Putamen (tissue), 1 donor: ENCODE measurements around the gene MYO1A.
"Not testable (repeated sequence)": the region's sequence is repeated elsewhere in the genome, so short reads cannot be mapped to it uniquely, and the experiment has no call there.

Experiments used
- DNase-seq: peaks from one replicate; pipeline ENCODE4 v3.0.0-alpha.2; 2016; ENCODE audit warnings: low spot score

MYO1A gene

DNA sequence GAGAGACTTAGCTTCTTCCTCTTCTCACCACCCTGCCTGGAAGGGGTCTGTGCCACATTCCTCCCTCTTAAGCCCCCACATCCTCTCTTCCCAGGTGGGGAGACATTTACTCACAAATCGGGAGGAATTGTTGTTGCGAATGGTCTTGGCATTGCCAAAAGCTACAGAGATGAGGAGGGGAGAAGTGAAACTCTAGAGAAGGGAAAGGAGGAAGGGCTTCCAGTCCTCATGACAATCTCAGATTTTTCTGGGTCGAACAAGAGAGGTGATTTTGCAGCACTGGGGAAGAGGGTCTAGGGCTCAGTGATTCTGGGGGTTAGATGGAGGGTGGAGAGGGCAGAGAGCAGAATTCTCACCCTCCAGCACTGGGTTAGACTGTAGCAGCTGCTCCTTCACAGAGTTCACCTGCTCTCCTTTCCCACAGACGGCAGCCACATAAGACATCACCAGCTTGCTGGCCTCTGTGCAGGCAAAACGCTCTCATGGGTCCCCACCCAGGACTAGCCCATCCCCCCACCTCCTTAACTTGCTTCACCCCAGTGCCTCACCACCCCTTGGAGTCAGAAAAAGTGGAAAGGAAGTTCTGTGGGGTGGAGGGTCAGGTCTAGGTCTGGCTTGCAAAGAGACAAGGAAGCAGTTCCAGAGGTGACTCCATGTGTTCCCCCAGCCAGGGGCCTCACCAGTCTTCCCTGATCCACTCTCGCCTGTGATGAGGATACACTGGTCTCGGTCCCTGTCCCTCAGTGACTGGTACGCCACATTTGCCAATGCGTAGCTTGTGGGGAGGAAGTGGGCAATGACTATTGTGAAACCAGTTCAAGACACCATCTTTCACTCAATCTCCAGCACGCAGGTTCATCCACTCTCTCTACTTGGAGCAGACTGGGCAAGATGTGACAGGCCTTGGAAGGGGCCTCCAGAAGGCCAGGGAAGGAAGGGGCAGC is 2.7 kb downstream of the MYO1A start:
- no peak for DNase-seq

GRCh38 chr12:57046086-57046791 is 3.7 kb downstream of the MYO1A start:
- DNase-seq, result no peak

GRCh38 chr12:57044889-57045288 is 5.0 kb downstream of the MYO1A start:
- no peak for DNase-seq

DNA sequence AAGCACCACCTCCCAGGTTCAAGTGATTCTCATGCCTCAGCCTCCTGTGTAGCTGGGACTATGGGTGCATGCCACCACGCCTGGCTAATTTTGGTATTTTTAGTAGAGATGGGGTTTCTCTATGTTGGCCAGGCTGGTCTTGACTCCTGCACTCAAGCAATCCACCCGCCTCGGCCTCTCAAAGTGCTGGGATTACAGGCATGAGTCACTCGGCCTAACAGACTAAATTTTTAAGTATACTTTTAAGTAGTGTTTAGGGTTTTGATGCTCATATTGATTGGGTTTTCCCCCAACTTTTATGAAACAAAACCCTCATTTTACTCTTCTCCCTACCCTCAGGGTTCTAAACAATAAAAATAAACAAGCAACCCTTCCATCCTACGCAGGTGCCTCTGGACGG is 5.5 kb downstream of the MYO1A start:
- DNase-seq, result no peak

DNA sequence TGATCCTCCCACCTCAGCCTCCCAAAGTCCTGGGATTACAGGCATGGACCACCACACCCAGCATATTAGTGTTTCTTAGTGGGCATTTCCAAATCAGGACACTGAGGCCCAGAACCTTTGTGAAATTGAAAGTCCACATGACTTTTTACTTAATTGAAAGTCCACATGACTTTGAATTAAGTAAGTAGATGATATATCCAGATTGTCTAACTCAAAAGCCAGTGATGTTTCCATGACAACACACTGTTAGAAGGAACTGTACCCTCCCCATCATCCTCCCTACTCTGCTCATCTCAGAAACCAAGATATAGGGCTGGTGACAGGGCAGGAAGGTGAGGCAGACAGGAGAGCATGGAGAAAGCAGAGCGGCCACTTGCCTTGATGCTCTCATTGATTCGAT is 7.2 kb downstream of the MYO1A start:
- no peak for DNase-seq

- DNase-seq, result no peak
These were observed 9.2 kb downstream of the MYO1A start for GRCh38 chr12:57040750-57041149.

DNA sequence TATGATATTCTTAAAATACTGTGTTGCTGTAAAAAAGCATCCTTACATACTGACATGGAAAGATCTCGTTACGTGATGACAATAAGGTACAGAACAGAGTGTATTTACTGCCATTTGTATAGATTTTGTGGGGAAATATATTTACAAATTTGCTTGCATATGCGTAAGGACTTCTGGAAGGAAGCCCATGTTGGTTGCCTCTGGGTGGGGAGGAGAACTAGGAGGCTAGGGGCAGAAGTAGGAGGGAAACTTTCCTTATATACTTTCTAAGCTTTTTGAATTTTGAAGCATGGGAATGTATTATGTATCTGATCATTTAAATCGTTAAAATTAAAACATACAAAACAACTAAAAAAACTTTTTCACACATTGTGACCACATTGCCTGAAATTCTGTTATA is 9.7 kb downstream of the MYO1A start:
- DNase-seq, result no peak

- DNase-seq, result no peak
These were observed 10.7 kb downstream of the MYO1A start for GRCh38 chr12:57039016-57039798.

DNA sequence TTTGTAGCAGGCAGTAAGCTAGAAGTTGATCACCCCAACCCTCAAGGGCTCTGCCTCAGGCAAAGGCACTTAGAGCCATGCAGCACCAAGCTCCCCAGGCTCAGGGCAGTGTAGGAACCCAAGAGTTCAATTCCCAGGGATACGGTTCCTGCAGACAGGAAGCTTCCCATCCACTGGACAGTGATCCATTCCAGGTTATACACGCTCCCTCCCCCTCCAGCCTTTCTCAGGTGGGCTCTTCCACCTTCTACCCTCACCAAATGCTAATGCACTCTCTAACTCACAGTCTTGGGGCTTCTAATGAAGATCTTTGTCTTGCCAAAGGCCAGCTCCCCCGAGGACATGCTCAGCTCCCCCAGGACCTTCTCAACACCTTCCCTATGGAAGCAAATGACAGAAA is 12.7 kb downstream of the MYO1A start:
- no peak for DNase-seq

DNA sequence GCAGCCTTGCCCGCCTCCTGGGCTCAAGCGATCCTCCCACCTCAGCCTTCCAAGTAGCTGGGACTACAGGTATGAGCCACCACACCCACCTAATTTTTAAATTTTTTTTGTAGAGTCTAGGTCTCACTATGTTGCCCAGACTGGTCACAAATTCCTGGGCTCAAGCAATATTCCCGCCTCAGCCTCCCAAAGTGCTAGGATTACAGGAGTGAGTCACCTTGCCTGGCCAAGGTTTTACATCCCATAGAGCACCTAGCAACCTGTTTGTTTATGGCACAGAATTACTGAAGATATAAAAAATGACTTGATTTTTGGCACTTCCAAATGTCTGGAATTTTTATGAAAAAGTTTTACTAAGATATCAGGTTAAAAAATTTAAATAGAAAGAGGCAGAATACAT is 16.5 kb downstream of the MYO1A start:
- DNase-seq, result no peak

GRCh38 chr12:57031789-57032188 is 18.1 kb downstream of the MYO1A start:
- DNase-seq, result no peak

DNA sequence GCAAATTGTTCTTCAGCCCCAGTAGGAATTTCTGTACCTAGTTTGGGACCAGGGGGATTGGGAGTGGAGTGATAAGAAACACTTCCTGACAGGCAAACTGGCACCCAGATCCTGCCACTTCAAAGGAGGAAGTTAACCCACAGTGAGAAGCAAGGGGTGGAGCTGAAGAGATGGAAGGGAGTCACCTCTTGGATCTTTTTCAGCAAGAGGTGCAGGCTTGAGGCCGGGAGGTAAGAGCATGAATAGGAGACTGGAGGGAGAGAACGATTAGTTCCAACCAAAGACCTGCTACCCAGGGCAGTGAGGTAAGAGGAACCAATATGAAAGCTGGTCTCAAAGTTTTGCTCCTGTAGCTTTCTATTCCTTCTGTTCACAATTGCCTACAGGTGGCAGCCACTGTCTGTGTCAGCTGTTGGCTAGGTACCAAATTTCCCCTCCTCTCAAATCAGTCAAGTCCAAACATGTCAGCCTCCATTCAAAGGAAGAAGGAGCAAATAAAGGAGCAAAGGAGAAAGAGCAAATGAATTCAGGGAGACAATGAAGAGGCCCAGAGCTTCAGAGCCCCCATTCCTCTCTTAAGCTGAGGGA is 18.7 kb downstream of the MYO1A start:
- no peak for DNase-seq

DNA sequence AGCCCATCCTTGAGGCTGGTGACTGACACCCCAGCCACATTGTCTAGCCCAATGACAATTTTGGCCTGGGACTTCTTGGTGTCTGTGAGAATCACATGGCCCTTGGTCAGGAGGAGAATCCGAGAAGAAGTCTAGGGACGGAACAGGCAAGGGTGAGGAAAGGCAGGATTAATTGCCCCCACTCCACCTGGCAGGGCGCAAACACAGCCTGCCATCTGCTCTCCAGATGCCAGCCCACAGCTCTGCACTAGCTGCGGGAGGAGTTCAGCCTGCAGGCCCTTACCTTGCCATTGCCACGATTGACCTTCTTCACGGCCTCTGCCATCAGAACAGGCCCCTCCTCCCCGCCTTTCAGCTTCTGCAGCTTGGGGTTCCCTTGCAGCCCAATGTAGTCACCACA is 20.5 kb downstream of the MYO1A start:
- no peak for DNase-seq

DNA sequence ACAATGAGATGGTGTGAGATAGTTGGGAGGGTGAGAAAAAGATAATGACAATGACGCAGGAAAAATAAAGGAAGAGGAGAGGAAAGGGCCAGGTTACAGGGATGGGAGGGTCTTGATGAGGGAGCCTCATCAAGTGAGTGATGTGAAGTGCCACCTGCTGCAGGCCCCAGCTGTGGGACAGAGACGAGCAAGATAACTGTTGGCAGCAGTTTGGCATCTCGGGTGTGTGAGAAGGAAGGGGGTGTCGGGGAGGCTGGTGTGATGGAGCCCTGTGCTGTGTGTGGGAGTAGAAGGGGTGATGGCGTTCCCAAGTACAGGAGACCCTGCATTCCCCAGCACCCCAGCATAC is 22.1 kb downstream of the MYO1A start:
- DNase-seq, result no peak

GRCh38 chr12:57027011-57027804 is 22.7 kb downstream of the MYO1A start:
- no peak for DNase-seq

GRCh38 chr12:57025196-57025595 is 24.7 kb downstream of the MYO1A start:
- no peak for DNase-seq

DNA sequence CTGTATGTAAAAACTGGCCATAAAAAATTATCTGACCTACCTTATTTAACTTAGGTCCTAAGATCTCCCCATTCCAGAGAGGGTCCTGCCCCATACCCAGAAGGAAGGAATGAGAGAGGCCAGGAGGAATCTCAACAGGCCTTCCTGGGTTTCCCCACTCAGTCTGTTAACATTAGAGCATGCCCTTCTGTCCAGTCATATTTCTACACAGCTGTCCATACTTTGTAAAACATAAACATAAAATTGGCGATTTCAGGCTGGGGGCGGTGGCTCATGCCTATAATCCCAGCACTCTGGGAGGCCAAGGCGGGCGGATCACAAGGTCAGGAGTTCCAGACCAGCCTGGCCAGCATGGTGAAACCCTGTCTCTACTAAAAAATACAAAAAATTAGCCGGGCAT is 27.6 kb downstream of the MYO1A start:
- not testable (repeated sequence) for DNase-seq

- DNase-seq, result no peak
These were observed 29.8 kb downstream of the MYO1A start for GRCh38 chr12:57019983-57020719.

DNA sequence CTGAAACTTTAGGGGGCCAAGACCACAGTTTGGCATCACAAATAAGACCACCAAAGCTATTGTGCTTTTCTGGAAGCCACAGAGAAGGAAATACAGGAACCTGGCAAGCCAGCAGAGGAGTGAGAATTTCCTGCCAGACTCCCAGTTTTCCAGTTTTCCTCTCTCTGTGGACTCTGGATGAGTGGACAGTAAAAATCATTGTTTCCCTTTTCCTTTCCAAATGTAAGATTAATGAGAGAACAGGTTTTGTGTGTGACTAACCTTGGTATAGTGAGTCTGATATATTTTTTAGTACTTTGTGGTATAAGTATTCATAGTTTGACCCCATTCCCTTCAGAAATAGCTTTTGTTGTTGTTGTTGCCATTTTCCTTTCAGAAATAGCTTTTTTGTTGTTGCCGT is 31.0 kb downstream of the MYO1A start:
- no peak for DNase-seq

DNA sequence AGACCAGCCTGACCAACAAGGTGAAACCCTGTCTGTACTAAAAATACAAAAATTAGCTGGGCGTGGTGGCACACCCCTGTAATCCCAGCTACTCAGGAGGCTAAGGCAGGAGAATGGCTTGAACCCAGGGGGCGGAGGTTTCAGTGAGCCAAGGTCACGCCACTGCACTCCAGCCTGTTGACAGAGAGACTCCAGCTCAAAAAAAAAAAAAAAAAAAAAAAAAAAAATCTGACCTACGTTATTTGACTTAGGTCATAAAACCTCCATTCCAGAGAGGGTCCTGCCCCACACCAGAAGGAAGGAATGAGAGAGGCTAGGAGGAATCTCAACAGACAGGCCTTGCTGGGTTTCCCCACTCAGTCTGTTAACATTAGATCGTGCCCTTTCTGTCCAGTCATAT is 31.6 kb downstream of the MYO1A start:
- not testable (repeated sequence) for DNase-seq

DNA sequence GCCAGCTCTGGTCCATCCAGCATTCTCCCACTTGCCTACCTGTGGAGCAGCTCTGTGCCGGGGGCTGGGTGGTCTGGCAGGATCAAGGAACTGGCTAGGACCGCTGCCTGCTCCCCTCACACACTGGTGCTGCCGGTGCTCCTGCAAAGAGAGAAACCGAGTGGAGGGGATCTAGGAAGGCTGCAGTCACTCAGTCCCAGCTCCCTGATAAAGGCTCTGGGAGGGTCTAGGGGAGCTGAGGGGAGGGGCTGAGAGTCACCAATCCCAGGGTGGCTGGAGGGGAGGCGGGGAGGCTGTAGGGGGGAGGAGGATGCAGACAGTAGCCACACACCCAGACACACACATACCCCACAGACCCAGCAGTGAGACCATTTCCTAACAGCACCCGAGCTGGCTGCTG is 33.6 kb downstream of the MYO1A start, which contains the start of gene TAC3:
Gene TAC3, minus strand, starts transcription at position 182 of the 400 bp plus-strand sequence. CDS start 732 bp downstream, outside the sequence.
- no peak for DNase-seq
